PC-9 (cell line): ENCODE results near the gene TCEA3.

Source experiments
- CTCF ChIP-seq: fragments of 200-600 bp; sonication (generic); conservative IDR thresholded peaks from 2 replicates; pipeline ENCODE4 v1.6.1; 2017; ENCODE audit warnings: mixed run types, antibody characterized with exemption, mild to moderate bottlenecking, moderate library complexity
- EZH2 ChIP-seq: fragments of 200-600 bp; sonication (generic); IDR thresholded peaks from 2 replicates; pipeline ENCODE4 v1.8.0; 2017; ENCODE audit warnings: antibody characterized with exemption, low read depth

- TF ChIP-seq CTCF (no peak), EZH2 (no peak)
Measured at GRCh38 chr1:23428136-23428905, 3.8 kb upstream of the TCEA3 start.
